Uterus (tissue), 2 donors: ENCODE measurements around the gene PSMB7.

Experiments
- POLR2A ChIP-seq, 2 donors: fragments of 450-650 bp; IDR thresholded peaks; one replicate each; pipeline ENCODE4 v1.6.1; 2016; ENCODE audit warnings: antibody characterized with exemption in 2 of 2, mild to moderate bottlenecking in 1 of 2, moderate library complexity in 1 of 2
- TF ChIP-seq, protein P1 (sequence below), 4 experiments: fragments of 200-600 bp in 2 of 4; fragments of 450-650 bp in 2 of 4; sonication (generic) in 2 of 4; IDR thresholded peaks; one replicate each; pipeline ENCODE4 v1.5.1; 2016 to 2019; ENCODE audit warnings: antibody characterized with exemption in 4 of 4, mild to moderate bottlenecking in 2 of 4, moderate library complexity in 1 of 4

DNA sequence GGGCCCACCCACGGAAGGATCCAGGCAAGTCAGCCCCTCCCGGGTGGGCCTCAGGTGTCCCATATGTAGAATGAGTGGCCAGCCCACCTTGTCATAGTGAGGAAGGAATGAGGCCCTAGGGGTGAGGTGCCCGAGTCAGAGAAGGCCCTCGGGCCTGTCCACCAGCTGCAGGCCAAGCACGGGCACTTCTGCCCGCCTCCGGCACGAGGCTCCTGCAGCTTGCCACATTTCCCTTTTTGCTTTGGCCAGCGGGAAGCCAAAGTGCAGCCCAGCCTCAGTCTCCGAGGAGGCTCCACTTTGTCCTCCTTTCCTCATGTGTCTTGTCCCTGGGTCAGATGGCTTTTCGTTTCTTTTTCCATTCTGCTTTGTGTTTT lies 72.9 kb downstream of the PSMB7 start:
- TF ChIP-seq, protein P1, sequence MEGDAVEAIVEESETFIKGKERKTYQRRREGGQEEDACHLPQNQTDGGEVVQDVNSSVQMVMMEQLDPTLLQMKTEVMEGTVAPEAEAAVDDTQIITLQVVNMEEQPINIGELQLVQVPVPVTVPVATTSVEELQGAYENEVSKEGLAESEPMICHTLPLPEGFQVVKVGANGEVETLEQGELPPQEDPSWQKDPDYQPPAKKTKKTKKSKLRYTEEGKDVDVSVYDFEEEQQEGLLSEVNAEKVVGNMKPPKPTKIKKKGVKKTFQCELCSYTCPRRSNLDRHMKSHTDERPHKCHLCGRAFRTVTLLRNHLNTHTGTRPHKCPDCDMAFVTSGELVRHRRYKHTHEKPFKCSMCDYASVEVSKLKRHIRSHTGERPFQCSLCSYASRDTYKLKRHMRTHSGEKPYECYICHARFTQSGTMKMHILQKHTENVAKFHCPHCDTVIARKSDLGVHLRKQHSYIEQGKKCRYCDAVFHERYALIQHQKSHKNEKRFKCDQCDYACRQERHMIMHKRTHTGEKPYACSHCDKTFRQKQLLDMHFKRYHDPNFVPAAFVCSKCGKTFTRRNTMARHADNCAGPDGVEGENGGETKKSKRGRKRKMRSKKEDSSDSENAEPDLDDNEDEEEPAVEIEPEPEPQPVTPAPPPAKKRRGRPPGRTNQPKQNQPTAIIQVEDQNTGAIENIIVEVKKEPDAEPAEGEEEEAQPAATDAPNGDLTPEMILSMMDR (IDR thresholded peaks at IDR 0.05): no peak
- no peak for TF ChIP-seq POLR2A (IDR thresholded peaks at IDR 0.05)
